GM10248 (cell line): ENCODE data around the gene TNIP1.

Experiments
- CTCF ChIA-PET: fragments of 300-600 bp; sonication (Branson Sonifier 250); formaldehyde crosslinking; extraction: SDS; loops from one replicate; lab custom pipeline; 2021; ENCODE audit warnings: antibody characterized with exemption; lab: Yijun Ruan, JAX
- POLR2A ChIA-PET: fragments of 350-650 bp; sonication (Branson Sonifier 250); formaldehyde crosslinking; extraction: SDS; loops from one replicate; lab custom pipeline; 2020; ENCODE audit warnings: antibody characterized with exemption; lab: Yijun Ruan, JAX
- DNase-seq: peaks from one replicate; pipeline ENCODE4 v3.0.0; 2012; ENCODE audit errors: extremely low spot score
- CTCF ChIP-seq: IDR thresholded peaks from 2 replicates; pipeline ENCODE4 v1.5.1; 2012; ENCODE audit warnings: mild to moderate bottlenecking, low read depth; ENCODE audit errors: extremely low read depth, missing control alignments, control extremely low read depth

Gene TNIP1

GRCh38 chr5:151019331-151019730, 61.5 kb downstream of the TNIP1 start:
- TF ChIP-seq CTCF: no peak
- DNase-seq: no peak
- CTCF ChIA-PET: no interaction called here
- POLR2A ChIA-PET: no interaction called here

GRCh38 chr5:151018846-151019245, 62.0 kb downstream of the TNIP1 start:
- no peak for TF ChIP-seq CTCF
- DNase-seq: no peak
- ChIA-PET CTCF (no interaction called here), POLR2A (no interaction called here)

- TF ChIP-seq CTCF: no peak
- POLR2A ChIA-PET: no interaction called here
- CTCF ChIA-PET: interaction anchor here (1.6 kb wide), 1 partner anchor 13 kb away, joined by 5 read pairs; no protein-coding TSS in a partner anchor
- DNase-seq: no peak
Observed at GRCh38 chr5:151017897-151018296, 62.9 kb downstream of the TNIP1 start.

- no peak for DNase-seq
- ChIA-PET POLR2A (no interaction called here), CTCF (interaction anchor here (1.1 to 1.7 kb wide), 3 partner anchors 9 to 14 kb away, joined by 3 to 5 read pairs (median 3); no protein-coding TSS in a partner anchor)
- no peak for TF ChIP-seq CTCF
Observed at GRCh38 chr5:151016700-151017099, 64.1 kb downstream of the TNIP1 start.

- no peak for TF ChIP-seq CTCF
- no peak for DNase-seq
- CTCF ChIA-PET: interaction anchor here (1.7 kb wide), 1 partner anchor 9 kb away, joined by 3 read pairs; no protein-coding TSS in a partner anchor
- POLR2A ChIA-PET: no interaction called here
Observed at GRCh38 chr5:151015974-151016587, 64.8 kb downstream of the TNIP1 start.

GRCh38 chr5:151014680-151015343, 66.0 kb downstream of the TNIP1 start:
- no peak for TF ChIP-seq CTCF
- POLR2A ChIA-PET: no interaction called here
- DNase-seq: no peak
- CTCF ChIA-PET: no interaction called here
